ENCODE data around the gene ATP10B. TPM values are rescaled to one million over a fixed set of nuclear protein-coding genes. Genes with fewer than 3 reads are reported as not detected.

Gene ATP10B
- total and polyA plus RNA-seq, 2 of the 13 experiments (the other 11 are each of a cell fraction or from before 2014, with no cell fraction given), result not detected

- H3K36me3 ChIP-seq (replicated peaks in 1 of 2; ENCODE audit: control insufficient read depth in 1 of 2, insufficient read depth in 2 of 2, low read length in 2 of 2), result no peaks in the 10 kb centered on the region
- ChIA-PET POLR2A (no interaction called here), CTCF (ENCODE audit: low intra/inter-chr PET ratio, low total read pairs) (no interaction called here)
- intact Hi-C loops (cut with micrococcal nuclease; ENCODE audit: unreplicated experiment), result no loop called here
- no peak overlapping the region for H3K9ac ChIP-seq (ENCODE audit: insufficient read depth, low read depth, low read length)
- DNase-seq (ENCODE audit: low spot score) (no peak), FAIRE-seq (no peak), ATAC-seq (no peak)
- no peak overlapping the region for H3K4me3 ChIP-seq (replicated peaks in 1 of 3; ENCODE audit: insufficient read depth in 1 of 3, low read depth in 2 of 3, low read length in 3 of 3)
- in situ Hi-C loops (cut with HindIII; ENCODE audit: extremely low pct_ligation_motif_present, low pct_unique_long_range_greater_than_20kb), result no loop called here
- WGBS (ENCODE audit: low lambda C conversion rate), result 51% methylated on average over 9 of the region's 9 CpGs
- H3K27ac ChIP-seq (ENCODE audit: extremely low read length, insufficient read depth, low read length), result no peak overlapping the region
- H3K9me3 ChIP-seq (ENCODE audit: low read length), result no peaks in the 10 kb centered on the region
- no peak for TF ChIP-seq ZNF30 (CRISPR knock-in tag; IDR thresholded peaks at IDR 0.05)
- TF ChIP-seq ZNF513 (CRISPR knock-in tag; conservative IDR thresholded peaks at IDR 0.05), result no peak
- no peak for TF ChIP-seq ZNF782 (CRISPR knock-in tag; IDR thresholded peaks at IDR 0.05; ENCODE audit: borderline replicate concordance)
- no peak for TF ChIP-seq SMARCC2 (IDR thresholded peaks at IDR 0.05)
- no peak for TF ChIP-seq BRF2 (CRISPR knock-in tag; IDR thresholded peaks at IDR 0.05)
- no peak for TF ChIP-seq MAF1 (CRISPR knock-in tag; IDR thresholded peaks at IDR 0.05; ENCODE audit: borderline replicate concordance)
- no peak for TF ChIP-seq PREB (CRISPR knock-in tag; IDR thresholded peaks at IDR 0.05)
- TF ChIP-seq ZBTB39 (CRISPR knock-in tag; IDR thresholded peaks at IDR 0.05), result no peak
- TF ChIP-seq KLF6 (CRISPR knock-in tag; IDR thresholded peaks at IDR 0.05), result no peak
- no peak for TF ChIP-seq GATAD2A (CRISPR knock-in tag; IDR thresholded peaks at IDR 0.05)
- no peak for TF ChIP-seq ONECUT2 (CRISPR knock-in tag; IDR thresholded peaks at IDR 0.05)
- no peaks in the 10 kb centered on the region for H3K79me2 ChIP-seq (ENCODE audit: insufficient read depth, low read length)
- H4K20me1 ChIP-seq (ENCODE audit: insufficient read depth, low read length), result no peaks in the 10 kb centered on the region; the same call in 1 of the 2 replicates
- no peaks in the 10 kb centered on the region for H3K27me3 ChIP-seq (ENCODE audit: control insufficient read depth in 1 of 2, insufficient read depth in 2 of 2, low read length in 2 of 2)
- no peaks in the 10 kb centered on the region for H3K4me1 ChIP-seq (ENCODE audit: insufficient read depth, low read length)
- H2AFZ ChIP-seq (ENCODE audit: low read length), result no peak overlapping the region
- no TSS peak for BruUV-seq (replicated peaks)
- no peak overlapping the region for H3K4me2 ChIP-seq (ENCODE audit: low read depth, low read length)
These were observed 200.0 kb downstream of the ATP10B start for GRCh38 chr5:160651692-160652645.
